GDM1 (cell line): ENCODE measurements around the gene MOV10.
A peak's percentile ranks its signal among the peaks of the same experiment; 100 is the strongest.
"Not testable (repeated sequence)": the region's sequence is repeated elsewhere in the genome, so short reads cannot be mapped to it uniquely, and the experiment has no call there.

Source experiments
- DNase-seq: peaks from one replicate; lab custom pipeline; 2025; lab: John Stamatoyannopoulos, UW

MOV10 gene

DNA sequence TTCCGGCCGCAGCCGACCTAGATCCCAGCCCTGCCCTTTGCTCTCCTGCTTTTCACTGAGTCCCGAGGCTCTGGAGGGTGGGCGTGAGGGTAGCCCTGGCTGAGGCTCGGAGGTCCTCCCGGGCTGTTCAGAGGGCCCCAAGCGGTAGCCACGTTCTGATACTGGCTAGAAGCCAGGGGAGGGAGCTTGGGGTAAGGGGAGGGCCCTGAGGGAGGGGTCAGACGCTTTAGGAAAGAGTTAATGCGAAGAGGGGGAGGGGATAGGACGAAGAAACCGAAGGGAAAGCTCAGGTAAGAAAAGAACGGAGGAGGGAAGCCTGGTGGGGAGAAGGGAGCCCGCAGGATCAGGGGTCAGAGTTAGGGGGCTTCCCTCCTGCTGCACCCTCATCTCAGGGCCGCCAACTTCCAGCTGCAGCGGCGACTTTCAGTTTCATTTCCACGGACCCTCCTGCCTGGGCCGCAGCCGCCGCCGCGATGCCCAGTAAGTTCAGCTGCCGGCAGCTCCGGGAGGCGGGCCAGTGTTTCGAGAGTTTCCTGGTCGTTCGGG lies at the start of gene MOV10:
MOV10 (plus strand) TSS at position 220 of the 546 bp plus-strand sequence; CDS start at position 474, 254 bp downstream.
- peak; percentile 65 for DNase-seq

DNA sequence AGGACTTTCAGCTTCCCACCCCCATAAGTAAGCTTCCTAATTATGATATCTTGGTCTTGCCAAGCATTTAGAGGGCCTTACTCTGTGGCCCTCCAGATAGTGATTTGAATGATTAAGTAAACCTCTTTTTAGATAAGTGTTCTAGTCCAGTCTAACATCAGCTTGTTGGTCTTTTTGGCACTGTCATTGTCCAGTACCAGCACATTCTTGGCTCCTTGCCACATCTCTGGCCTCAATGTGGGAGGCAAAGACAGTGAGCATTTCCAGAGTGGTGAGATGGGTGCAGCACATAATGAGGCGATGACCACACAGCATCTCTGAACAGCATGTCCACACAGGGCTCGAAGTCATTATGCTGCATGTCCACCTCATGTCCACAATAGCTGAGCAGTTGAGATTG lies 48.8 kb upstream of the MOV10 start:
- no peak for DNase-seq

GRCh38 chr1:112626193-112626592 lies 48.3 kb upstream of the MOV10 start:
- no peak for DNase-seq

DNA sequence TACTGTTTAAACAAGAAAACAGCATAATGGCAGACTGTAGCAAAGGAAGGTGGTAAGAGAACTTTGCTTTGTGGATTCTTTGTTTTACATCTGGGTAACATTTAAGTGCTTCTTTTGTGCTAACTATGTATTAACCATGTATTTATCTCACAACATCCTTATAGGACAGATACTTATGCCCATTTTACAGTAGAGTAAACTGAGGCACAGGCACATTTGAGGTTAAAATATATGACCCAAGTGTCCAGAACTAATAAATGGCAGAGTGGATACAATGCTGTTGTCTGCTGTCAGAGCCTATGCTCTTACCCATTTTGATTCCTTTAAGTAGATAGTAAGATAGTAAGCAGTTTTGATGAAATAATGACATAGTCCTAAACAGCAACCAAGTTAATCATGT lies 47.6 kb upstream of the MOV10 start:
- DNase-seq: no peak

- DNase-seq: no peak
Observed at GRCh38 chr1:112628516-112628915, 45.9 kb upstream of the MOV10 start.

GRCh38 chr1:112629256-112629655 lies 45.2 kb upstream of the MOV10 start:
- no peak for DNase-seq

GRCh38 chr1:112633628-112634027 lies 40.8 kb upstream of the MOV10 start:
- DNase-seq: no peak

GRCh38 chr1:112634367-112634766 lies 40.1 kb upstream of the MOV10 start:
- no peak for DNase-seq

DNA sequence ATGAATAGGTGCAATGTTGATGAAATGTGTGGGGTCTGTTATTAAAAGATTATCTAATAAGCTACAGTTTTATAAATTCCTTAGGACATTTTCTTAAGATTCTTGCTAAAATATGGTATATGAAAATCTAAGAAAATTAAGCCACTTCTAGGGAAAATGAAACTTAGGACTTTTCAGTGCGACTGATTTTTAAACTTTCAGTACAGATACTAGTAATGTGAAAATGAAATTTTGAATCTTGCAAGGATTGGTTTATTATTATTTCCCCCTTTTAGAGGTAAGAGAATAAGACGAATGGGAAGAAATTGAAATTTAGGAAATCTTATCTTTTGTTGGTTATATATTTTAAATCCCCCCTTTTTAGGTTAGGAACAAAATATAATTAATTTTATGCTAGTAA lies 38.4 kb upstream of the MOV10 start:
- no peak for DNase-seq

- DNase-seq: no peak
Observed at GRCh38 chr1:112636597-112637253, 37.7 kb upstream of the MOV10 start.

DNA sequence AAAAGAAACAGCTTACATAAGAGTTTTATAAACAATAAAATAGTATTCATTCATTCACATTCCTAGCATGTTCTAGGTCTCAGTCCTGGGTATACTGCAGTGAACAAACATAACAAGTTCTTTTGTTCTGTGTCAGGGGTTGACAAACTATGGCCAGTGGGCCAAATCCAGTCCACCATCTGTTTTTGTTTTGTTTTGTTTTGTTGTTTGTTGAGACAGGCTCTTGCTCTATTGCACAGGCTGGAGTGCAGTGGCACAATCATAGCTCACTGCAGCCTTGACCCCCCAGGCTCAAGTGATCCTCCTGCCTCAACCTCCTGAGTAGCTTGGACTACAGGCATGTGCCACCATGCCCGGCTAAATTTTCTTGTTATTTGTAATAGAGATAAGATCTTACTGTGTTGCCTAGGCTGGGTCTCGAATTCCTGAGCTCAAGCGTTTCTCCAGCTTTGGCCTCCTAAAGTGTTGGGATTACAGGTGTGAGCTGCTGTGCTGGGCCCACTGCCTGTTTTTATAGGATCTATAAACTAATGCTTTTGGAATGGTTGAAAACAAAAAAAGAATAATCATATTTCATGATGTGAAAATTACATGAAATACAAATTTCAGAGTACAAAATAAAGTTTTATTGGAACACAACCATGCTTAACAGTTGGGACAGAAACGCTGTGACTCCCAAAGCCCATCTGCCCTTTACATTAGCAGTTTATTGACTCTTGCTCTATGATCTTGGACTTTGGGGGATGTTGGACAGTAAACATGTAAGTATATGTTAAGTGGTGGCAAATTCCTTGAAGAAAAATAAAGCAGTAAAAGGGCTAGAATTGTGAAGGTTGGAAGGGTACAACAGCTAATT lies 37.0 kb upstream of the MOV10 start:
- DNase-seq: no peak

- DNase-seq: no peak
Observed at GRCh38 chr1:112638110-112638428, 36.4 kb upstream of the MOV10 start.

- DNase-seq: not testable (repeated sequence)
Observed at GRCh38 chr1:112640437-112640836, 34.0 kb upstream of the MOV10 start.

- no peak for DNase-seq
Observed at GRCh38 chr1:112643080-112643479, 31.4 kb upstream of the MOV10 start.

DNA sequence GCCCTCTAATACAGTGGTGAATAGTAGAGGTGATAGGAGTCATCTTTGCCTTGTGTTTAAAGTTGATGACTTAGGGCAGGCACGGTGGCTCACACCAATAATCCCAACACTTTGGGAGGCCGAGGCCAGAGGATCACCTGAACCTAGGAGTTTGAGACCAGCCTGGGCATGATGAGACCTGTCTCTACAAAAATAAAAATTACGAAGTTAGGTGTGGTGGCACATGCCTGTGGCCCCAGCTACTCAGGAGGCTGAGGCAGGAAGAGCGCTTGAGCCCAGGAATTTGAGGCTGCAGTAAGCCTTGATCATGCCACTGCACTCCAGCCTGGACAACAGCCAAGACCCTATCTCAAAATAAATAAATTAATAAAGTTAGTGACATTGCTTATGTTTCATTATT lies 28.2 kb upstream of the MOV10 start:
- no peak for DNase-seq

GRCh38 chr1:112651205-112651604 lies 23.3 kb upstream of the MOV10 start:
- no peak for DNase-seq

- DNase-seq: no peak
Observed at GRCh38 chr1:112665857-112666256, 8.6 kb upstream of the MOV10 start.

GRCh38 chr1:112666946-112667345 lies 7.5 kb upstream of the MOV10 start:
- DNase-seq: no peak

GRCh38 chr1:112672009-112672408 lies 2.5 kb upstream of the MOV10 start:
- DNase-seq: no peak

DNA sequence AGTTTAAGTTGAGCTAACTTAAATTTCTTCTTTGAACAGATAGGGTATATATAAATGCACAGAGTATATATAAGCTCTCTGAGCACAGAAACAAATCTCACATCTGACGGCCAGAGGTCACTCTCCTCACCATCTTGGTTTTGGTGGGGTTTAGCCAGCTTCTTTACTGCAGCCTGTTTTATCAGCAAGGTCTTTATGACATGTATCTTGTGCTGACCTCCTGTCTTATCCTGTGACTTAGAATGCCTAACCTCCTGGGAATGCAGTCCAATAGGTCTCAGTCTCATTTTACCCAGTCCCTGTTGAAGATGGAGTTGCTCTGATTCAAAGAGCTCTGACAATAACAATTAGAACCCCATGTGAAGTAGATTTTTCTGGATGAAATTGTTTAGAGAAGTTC lies 1.6 kb upstream of the MOV10 start:
- DNase-seq: no peak

DNA sequence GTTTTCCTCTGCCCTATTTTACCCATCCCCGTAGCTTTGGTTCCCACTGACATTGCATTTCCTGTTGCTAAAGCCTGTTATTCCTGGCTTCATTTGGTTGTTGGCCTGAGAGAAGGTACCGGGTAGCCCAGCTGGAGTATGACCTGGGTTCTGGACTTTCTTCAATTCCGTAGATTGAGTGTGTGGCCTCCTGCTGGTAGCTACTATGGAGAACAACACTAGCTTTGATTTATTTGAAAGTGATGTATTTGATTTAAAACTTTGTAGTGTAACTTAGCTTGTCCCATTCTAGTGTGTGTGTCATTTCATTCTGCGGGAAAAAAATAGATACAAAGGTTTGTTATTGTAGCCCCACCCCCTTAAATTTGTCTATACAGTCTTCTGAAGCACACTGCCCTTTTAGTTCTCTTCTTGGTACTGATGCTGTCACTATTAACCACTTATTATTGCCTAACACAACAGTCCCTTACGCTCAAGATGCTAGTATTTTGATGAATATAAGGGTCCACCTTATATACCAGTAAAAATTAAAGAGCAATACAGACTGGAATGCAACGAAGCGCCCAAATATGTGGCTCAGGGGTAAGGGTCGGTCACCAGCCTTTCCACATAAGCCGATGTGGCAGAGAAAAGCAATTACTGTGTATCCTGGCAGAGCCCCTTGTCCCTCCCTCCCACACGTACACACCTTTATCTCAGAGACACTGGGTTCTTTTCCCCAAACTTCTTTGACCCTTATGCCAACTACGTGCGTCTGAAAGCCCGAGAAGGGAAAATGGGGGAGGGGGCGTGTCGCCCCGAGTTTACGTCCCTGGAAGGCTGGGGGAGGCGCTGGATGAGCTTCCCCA lies 643 bp upstream of the MOV10 start:
- DNase-seq: no peak

DNA sequence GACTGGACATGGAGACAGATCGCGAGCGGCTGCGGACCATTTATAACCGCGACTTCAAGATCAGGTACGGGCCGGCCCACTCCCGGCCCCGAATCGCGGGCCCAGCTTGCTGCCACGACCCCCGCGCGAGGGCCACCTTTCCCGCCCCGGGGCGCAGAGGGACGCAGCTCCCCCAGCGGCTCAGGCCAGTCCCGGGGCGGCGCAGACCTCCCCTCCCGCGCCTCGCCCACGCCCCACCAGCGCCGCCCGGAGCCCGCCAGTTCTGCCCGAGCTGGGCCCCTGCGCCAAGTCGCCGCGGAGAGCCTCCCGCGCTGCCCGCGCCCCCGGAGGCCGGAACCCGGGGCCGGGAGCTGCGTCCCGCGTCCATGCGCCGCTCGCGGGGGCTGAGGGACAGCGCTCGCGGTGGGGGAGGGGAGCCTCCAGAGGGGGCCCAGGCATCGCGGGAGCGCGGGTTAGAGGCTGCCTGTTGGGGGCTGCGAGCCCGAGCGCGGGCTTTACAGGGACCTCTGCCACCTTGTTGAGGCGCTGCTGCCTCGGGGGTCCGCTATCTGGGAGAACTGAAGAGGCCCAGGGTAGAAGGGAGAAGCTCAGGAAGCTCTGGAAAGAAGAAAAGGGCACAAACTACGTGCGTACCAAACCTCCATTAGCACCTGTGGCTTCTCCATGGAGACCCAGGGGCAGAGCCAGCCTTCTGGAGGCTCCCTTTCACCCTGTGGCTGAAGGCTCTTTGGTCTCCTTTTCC lies 698 bp downstream of the MOV10 start:
- no peak for DNase-seq
